Erythroblast (primary cell): Measurements from ENCODE around the gene BMP7.

Experiments used
- GATA1 ChIP-seq: IDR thresholded peaks from 2 replicates; pipeline ENCODE4 v1.6.1; 2011; ENCODE audit warnings: low read depth, mild to moderate bottlenecking, control low read depth, low read length, moderate library complexity
- POLR2A ChIP-seq: IDR thresholded peaks from 2 replicates; pipeline ENCODE4 v1.6.1; 2011; ENCODE audit warnings: mild to moderate bottlenecking, low read length

DNA sequence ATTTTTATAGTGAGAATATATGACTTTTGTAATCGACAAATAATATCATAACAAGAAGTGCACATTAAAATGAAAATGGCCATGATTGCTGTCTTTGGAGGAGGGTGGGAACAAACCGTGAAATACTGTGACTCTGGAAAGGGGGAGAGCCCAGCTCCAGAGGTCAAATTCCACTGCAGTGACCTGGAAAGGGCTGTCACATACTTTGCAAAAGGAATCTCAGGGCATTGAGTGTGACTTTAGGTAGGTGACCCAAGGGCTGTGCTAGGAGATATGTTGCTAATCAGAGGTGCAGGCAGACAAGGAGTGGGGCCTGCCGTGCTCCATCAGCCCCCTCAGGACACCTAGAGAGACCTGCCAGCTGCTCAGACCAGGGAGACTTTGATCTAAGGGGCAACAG, 28.1 kb upstream of the BMP7 start:
- TF ChIP-seq POLR2A = no peak
- no peak for TF ChIP-seq GATA1
